ENCODE data around the gene CASKIN1.
A peak's percentile ranks its signal among the peaks of the same experiment; 100 is the strongest.
"Not testable (repeated sequence)": the region's sequence is repeated elsewhere in the genome, so short reads cannot be mapped to it uniquely, and the experiment has no call there.

Gene CASKIN1

GRCh38 chr16:2208308-2208707, 11.9 kb upstream of the CASKIN1 start:
- no peaks in the 10 kb centered on the region for H3K9me3 ChIP-seq (ENCODE audit: low read depth, low read length)
- H3K36me3 ChIP-seq (ENCODE audit: insufficient read depth, low read length): peaks cover 25% of the 10 kb centered on the region; the same call in 1 of the 2 replicates
- no peak for TF ChIP-seq POLR2AphosphoS5 (IDR thresholded peaks at IDR 0.05; ENCODE audit: borderline replicate concordance, low read depth, low read length)
- no peak for TF ChIP-seq EZH2 (IDR thresholded peaks at IDR 0.05)
- TF ChIP-seq FOXP2 (optimal IDR thresholded peaks at IDR 0.05; ENCODE audit: control extremely low read depth, extremely low read length, insufficient read depth): no peak
- H3K27ac ChIP-seq: no peak overlapping the region
- no peak overlapping the region for H3K4me3 ChIP-seq
- H3K9ac ChIP-seq (ENCODE audit: insufficient read length): no peak overlapping the region
- no peak for DNase-seq (ENCODE audit: low read depth, low spot score)

GRCh38 chr16:2207872-2208271, 11.5 kb upstream of the CASKIN1 start:
- Histone ChIP-seq H3K9me3 (ENCODE audit: low read depth, low read length) (no peaks in the 10 kb centered on the region), H3K27ac (no peak overlapping the region), H3K9ac (ENCODE audit: insufficient read length) (no peak overlapping the region), H3K4me3 (no peak overlapping the region), H3K36me3 (ENCODE audit: insufficient read depth, low read length) (peaks cover 25% of the 10 kb centered on the region; the same call in 1 of the 2 replicates)
- TF ChIP-seq FOXP2 (optimal IDR thresholded peaks at IDR 0.05; ENCODE audit: control extremely low read depth, extremely low read length, insufficient read depth) (no peak), EZH2 (IDR thresholded peaks at IDR 0.05) (no peak), POLR2AphosphoS5 (IDR thresholded peaks at IDR 0.05; ENCODE audit: borderline replicate concordance, low read depth, low read length) (no peak)
- DNase-seq (ENCODE audit: low read depth, low spot score): no peak

DNA sequence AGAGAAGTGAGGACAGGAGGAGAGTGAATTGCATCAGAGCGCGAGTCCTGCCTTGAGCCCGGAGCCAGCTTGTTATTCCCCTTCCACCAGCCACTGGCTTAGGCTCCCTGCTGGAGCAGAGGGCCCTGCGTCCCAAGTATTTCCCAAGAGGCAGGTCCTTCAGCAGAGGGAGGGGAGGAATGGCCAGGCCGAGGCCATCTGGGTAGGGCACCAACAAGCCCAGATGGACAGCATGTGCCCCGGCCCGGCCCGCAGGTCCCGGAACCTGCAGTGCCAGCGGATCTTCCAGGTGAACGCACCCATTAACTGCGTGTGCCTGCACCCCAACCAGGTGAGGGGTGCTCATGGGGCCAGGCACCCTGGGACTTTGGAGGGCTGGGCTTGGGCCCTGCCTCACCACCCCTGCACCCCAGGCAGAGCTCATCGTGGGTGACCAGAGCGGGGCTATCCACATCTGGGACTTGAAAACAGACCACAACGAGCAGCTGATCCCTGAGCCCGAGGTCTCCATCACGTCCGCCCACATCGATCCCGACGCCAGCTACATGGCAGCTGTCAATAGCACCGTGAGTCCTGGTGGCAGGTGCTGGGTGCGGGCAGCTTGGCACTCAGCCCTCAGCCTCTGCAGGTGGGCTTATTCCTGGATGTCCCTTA, 10.5 kb upstream of the CASKIN1 start:
- DNase-seq (ENCODE audit: low read depth, low spot score): no peak
- TF ChIP-seq POLR2AphosphoS5 (IDR thresholded peaks at IDR 0.05; ENCODE audit: borderline replicate concordance, low read depth, low read length) (no peak), FOXP2 (optimal IDR thresholded peaks at IDR 0.05; ENCODE audit: control extremely low read depth, extremely low read length, insufficient read depth) (no peak), EZH2 (IDR thresholded peaks at IDR 0.05) (no peak)
- Histone ChIP-seq H3K9me3 (ENCODE audit: low read depth, low read length) (no peaks in the 10 kb centered on the region), H3K36me3 (ENCODE audit: insufficient read depth, low read length) (peaks cover 25% of the 10 kb centered on the region; the same call in 1 of the 2 replicates), H3K4me3 (peak overlapping the region; percentile 90; the same call in 1 of the 2 replicates), H3K9ac (ENCODE audit: insufficient read length) (no peak overlapping the region), H3K27ac (no peak overlapping the region)

DNA sequence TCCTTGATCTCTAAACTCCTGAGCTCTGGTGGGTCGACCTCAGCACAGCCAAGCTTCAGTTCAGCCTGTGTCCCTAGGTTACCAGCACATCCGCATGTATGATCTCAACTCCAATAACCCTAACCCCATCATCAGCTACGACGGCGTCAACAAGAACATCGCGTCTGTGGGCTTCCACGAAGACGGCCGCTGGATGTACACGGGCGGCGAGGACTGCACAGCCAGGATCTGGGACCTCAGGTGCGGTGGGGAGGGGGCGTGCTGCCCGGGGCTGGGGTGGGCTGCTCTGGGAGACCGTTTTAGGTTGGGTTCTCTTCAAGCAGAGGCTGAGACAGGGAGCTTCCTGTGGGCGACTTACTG, 10.0 kb upstream of the CASKIN1 start:
- peak overlapping the region; percentile 90 for H3K4me3 ChIP-seq
- no peak for TF ChIP-seq FOXP2 (optimal IDR thresholded peaks at IDR 0.05; ENCODE audit: control extremely low read depth, extremely low read length, insufficient read depth)
- no peak for TF ChIP-seq POLR2AphosphoS5 (IDR thresholded peaks at IDR 0.05; ENCODE audit: borderline replicate concordance, low read depth, low read length)
- TF ChIP-seq EZH2 (IDR thresholded peaks at IDR 0.05): no peak

DNA sequence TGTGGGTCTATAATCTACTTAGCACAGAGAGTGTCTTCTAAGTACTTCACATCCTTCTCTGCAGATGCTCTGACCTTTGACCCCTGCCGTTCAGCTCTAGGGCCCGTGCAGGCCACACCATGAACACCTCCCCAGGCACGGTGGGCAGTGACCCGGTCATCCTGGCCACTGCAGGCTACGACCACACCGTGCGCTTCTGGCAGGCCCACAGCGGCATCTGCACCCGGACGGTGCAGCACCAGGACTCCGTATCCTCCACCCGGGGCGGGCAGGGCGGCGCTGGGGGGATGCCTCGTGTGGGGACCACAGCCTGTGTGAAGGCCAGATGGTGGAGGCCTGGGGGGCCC, 9.5 kb upstream of the CASKIN1 start:
- no peak for DNase-seq (ENCODE audit: low read depth, low spot score)
- Histone ChIP-seq H3K27ac (peak overlapping the region; percentile 92), H3K4me3 (peak overlapping the region; percentile 90), H3K36me3 (ENCODE audit: insufficient read depth, low read length) (peaks cover 25% of the 10 kb centered on the region; the same call in 1 of the 2 replicates), H3K9me3 (ENCODE audit: low read depth, low read length) (no peaks in the 10 kb centered on the region), H3K9ac (ENCODE audit: insufficient read length) (peak overlapping the region; percentile 96)
- no peak for TF ChIP-seq POLR2AphosphoS5 (IDR thresholded peaks at IDR 0.05; ENCODE audit: borderline replicate concordance, low read depth, low read length)
- TF ChIP-seq EZH2 (IDR thresholded peaks at IDR 0.05): no peak
- no peak for TF ChIP-seq FOXP2 (optimal IDR thresholded peaks at IDR 0.05; ENCODE audit: control extremely low read depth, extremely low read length, insufficient read depth)

More for the DNA sequence above, 10.0 kb upstream of the CASKIN1 start:
- Histone ChIP-seq H3K9ac (ENCODE audit: insufficient read length) (peak overlapping the region; percentile 96), H3K27ac (no peak overlapping the region; the same call in 1 of the 2 replicates), H3K36me3 (ENCODE audit: insufficient read depth, low read length) (peaks cover 25% of the 10 kb centered on the region; the same call in 1 of the 2 replicates), H3K9me3 (ENCODE audit: low read depth, low read length) (no peaks in the 10 kb centered on the region)
- no peak for DNase-seq (ENCODE audit: low read depth, low spot score)

DNA sequence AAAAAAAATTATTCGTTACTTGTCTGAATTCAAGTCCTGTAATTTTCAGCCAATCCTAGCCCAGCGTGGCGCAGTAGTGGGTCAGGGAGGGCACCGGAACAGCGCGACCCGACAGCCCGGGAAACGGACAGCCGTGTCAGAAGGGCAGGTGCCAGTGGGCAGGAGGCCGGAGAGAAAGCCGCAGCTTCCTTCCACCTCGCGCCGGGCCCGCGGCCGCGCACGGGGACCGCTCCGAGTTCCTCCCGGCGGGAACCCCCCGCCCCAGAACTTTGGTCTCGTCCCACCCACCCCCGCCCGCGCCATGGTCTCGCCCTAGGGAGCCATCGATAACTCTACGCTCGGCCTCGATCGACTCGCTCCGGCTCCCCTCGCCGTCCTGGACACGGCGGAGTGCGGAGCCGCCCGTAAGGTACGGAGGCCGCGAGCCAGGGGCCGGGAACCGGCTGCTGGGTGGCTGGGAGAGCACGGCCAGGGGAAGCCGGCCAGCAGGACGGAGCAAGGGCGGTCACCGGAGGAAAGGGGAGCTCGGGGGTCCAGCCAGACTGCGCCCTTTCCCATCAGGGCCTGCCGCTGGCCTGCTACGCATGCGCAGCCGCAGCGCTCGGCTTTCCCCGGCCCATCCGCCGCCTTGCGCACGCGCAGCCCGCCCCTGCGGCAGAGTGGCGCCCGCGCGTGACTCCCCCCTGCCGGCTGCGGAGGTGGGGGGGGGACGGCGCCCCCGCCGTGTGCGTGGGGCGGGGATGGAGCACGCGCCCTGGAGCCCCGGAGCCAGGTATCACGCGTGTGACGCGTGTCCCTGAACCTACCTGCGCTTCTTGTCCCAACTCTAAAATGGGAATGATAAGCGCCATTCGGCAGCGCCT, 8.9 kb upstream of the CASKIN1 start, which contains the start of gene MLST8:
Gene MLST8 (plus strand): TSS at position 351 of the 863 bp plus-strand sequence. CDS start 632 bp downstream, outside the sequence.
- DNase-seq (ENCODE audit: low read depth, low spot score): peak; percentile 44
- peak within 1 kb of the TSS; percentile 90 for H3K4me3 ChIP-seq
- peak within 1 kb of the TSS; percentile 96 for H3K9ac ChIP-seq (ENCODE audit: insufficient read length)
- H3K9me3 ChIP-seq (ENCODE audit: low read depth, low read length): no peaks in the 10 kb centered on the region
- H3K27ac ChIP-seq: peak within 1 kb of the TSS; percentile 92
- TF ChIP-seq POLR2AphosphoS5 (IDR thresholded peaks at IDR 0.05; ENCODE audit: borderline replicate concordance, low read depth, low read length) (peak; percentile 89), FOXP2 (optimal IDR thresholded peaks at IDR 0.05; ENCODE audit: control extremely low read depth, extremely low read length, insufficient read depth) (peak; percentile 49), EZH2 (IDR thresholded peaks at IDR 0.05) (no peak)
- H3K36me3 ChIP-seq (ENCODE audit: insufficient read depth, low read length): peaks cover 25% of the 10 kb centered on the region; the same call in 1 of the 2 replicates

DNA sequence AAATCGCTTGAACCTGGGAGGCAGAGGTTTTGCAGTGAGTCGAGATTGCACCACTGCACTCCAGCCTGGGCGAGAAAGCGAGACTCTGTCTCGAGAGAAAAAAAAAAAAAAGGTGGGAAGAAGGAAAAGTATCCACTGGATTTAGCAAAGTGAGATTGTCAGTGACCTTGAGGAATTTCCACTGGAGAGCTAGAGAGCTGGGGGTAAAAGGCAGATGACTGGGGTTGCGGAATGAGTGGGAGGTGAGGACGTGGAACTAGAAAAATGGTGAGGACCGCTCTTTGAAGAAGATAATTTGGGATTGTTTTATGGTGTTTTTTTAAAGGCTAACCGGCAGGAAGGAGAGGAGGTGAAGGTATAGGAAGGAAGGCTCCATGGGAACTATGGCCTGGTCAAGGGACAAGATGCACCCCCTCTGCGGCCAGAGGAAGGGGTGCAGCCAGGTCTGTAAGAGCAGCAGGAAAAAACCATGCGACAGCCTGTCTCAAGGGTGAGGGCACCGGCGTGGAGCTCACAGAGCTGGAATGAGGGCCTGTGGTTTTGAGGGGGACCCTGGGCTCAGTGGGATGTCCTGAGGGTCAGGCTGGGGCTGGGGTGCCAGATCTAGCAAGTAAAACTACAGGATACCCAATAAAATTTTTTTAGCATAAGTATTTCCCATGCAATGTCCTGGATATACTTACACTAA, 8.2 kb upstream of the CASKIN1 start:
- Histone ChIP-seq H3K36me3 (ENCODE audit: insufficient read depth, low read length) (peaks cover 25% of the 10 kb centered on the region; the same call in 1 of the 2 replicates), H3K9ac (ENCODE audit: insufficient read length) (peak overlapping the region; percentile 96), H3K9me3 (ENCODE audit: low read depth, low read length) (no peaks in the 10 kb centered on the region), H3K4me3 (peak overlapping the region; percentile 90), H3K27ac (no peak overlapping the region)
- DNase-seq (ENCODE audit: low read depth, low spot score): no peak
- no peak for TF ChIP-seq POLR2AphosphoS5 (IDR thresholded peaks at IDR 0.05; ENCODE audit: borderline replicate concordance, low read depth, low read length)
- no peak for TF ChIP-seq FOXP2 (optimal IDR thresholded peaks at IDR 0.05; ENCODE audit: control extremely low read depth, extremely low read length, insufficient read depth)
- TF ChIP-seq EZH2 (IDR thresholded peaks at IDR 0.05): no peak

DNA sequence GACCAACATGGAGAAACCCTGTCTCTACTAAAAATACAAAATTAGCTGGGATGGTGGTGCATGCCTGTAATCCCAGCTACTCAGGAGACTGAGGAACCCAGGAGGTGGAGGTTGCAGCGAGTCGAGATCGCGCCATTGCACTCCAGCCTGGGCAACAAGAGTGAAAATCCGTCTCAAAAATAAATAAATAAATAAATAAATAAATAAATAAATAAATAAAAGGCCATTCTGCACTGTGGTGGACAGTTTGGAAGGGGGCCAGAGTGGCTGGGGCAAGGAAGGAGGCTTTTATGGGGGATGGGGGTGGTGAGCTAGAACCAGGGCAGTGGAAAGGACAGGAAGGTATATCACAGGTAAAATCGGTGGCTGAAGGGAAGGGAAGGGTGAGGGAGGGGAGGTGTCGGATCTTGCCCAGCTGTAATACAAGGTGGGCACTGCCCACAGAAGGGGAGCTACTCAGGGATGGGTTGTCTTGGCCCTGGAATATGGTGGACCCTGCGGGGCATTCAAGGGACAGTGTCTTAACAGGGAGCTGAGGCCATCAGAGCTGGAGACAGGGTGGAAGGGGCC, 6.8 kb upstream of the CASKIN1 start:
- H3K4me3 ChIP-seq; H3K9me3 ChIP-seq (ENCODE audit: low read depth, low read length); DNase-seq (ENCODE audit: low read depth, low spot score); H3K9ac ChIP-seq (ENCODE audit: insufficient read length); H3K27ac ChIP-seq: not testable (repeated sequence)
- peaks cover 15% of the 10 kb centered on the region; the same call in 1 of the 2 replicates for H3K36me3 ChIP-seq (ENCODE audit: insufficient read depth, low read length)
